CD4-positive, alpha-beta T cell treated with Interleukin-15 for 1 hour (primary cell): ENCODE data around the gene SEMA3F.

Source experiments
- DNase-seq: peaks from one replicate; pipeline ENCODE4 v3.0.0-alpha.2; 2020

The SEMA3F gene

GRCh38 chr3:50156549-50157493, 1.7 kb downstream of the SEMA3F start:
- no peak for DNase-seq

GRCh38 chr3:50157827-50158529, 2.9 kb downstream of the SEMA3F start:
- DNase-seq: no peak

- no peak for DNase-seq
These were observed 3.5 kb downstream of the SEMA3F start for GRCh38 chr3:50158530-50159146.

- DNase-seq: no peak
These were observed 5.4 kb downstream of the SEMA3F start for GRCh38 chr3:50160561-50160983.

GRCh38 chr3:50161320-50161719, 6.2 kb downstream of the SEMA3F start:
- no peak for DNase-seq

- no peak for DNase-seq
These were observed 7.1 kb downstream of the SEMA3F start for GRCh38 chr3:50162034-50162883.

GRCh38 chr3:50163572-50164455, 8.7 kb downstream of the SEMA3F start:
- no peak for DNase-seq

GRCh38 chr3:50164481-50164880, 9.4 kb downstream of the SEMA3F start:
- DNase-seq: no peak

- DNase-seq: no peak
These were observed 10.1 kb downstream of the SEMA3F start for GRCh38 chr3:50164984-50165909.

GRCh38 chr3:50165910-50166538, 10.9 kb downstream of the SEMA3F start:
- no peak for DNase-seq

- DNase-seq: no peak
These were observed 11.5 kb downstream of the SEMA3F start for GRCh38 chr3:50166620-50167019.

GRCh38 chr3:50167069-50167840, 12.1 kb downstream of the SEMA3F start:
- DNase-seq: no peak

GRCh38 chr3:50167841-50168209, 12.7 kb downstream of the SEMA3F start:
- DNase-seq: no peak

GRCh38 chr3:50168388-50168787, 13.3 kb downstream of the SEMA3F start:
- no peak for DNase-seq

GRCh38 chr3:50168791-50169190, 13.7 kb downstream of the SEMA3F start:
- DNase-seq: no peak

- DNase-seq: no peak
These were observed 14.2 kb downstream of the SEMA3F start for GRCh38 chr3:50169232-50169832.

- no peak for DNase-seq
These were observed 14.7 kb downstream of the SEMA3F start for GRCh38 chr3:50169858-50170257.

GRCh38 chr3:50170689-50171088, 15.6 kb downstream of the SEMA3F start:
- DNase-seq: peak; percentile 51
